RCC 7860 (cell line): ENCODE results near the gene PRAC1.

ENCODE experiments used
- DNase-seq: peaks from one replicate; pipeline ENCODE4 v3.0.0-alpha.2; 2015; ENCODE audit warnings: low spot score
- FAIRE-seq: peaks from 2 replicates; lab custom pipeline; 2012; peaks lifted over from hg19 to GRCh38; lab: Jason Lieb, UNC

PRAC1 gene

GRCh38 chr17:48722201-48722907 lies at the start of gene PRAC1:
TSS of gene PRAC1 (minus strand) at chr17:48722518. CDS start at chr17:48722392, 126 bp downstream.
- no peak for DNase-seq
- FAIRE-seq = no peak

- no peak for FAIRE-seq
Observed at GRCh38 chr17:48770954-48771353, 48.6 kb upstream of the PRAC1 start.

GRCh38 chr17:48769009-48769675 lies 46.8 kb upstream of the PRAC1 start:
- FAIRE-seq = no peak

More at GRCh38 chr17:48770954-48771353, 48.6 kb upstream of the PRAC1 start:
- DNase-seq = no peak

GRCh38 chr17:48767263-48767774 lies 45.0 kb upstream of the PRAC1 start:
- DNase-seq (no peak), FAIRE-seq (no peak)

More at GRCh38 chr17:48769009-48769675, 46.8 kb upstream of the PRAC1 start:
- DNase-seq = no peak

GRCh38 chr17:48761114-48761513 lies 38.8 kb upstream of the PRAC1 start:
- DNase-seq = no peak

GRCh38 chr17:48760411-48760810 lies 38.1 kb upstream of the PRAC1 start:
- no peak for FAIRE-seq
- DNase-seq = no peak

More at GRCh38 chr17:48761114-48761513, 38.8 kb upstream of the PRAC1 start:
- FAIRE-seq = no peak

GRCh38 chr17:48759288-48759687 lies 37.0 kb upstream of the PRAC1 start:
- DNase-seq = no peak

GRCh38 chr17:48757524-48757961 lies 35.2 kb upstream of the PRAC1 start:
- FAIRE-seq (no peak), DNase-seq (peak; percentile 50)

More at GRCh38 chr17:48759288-48759687, 37.0 kb upstream of the PRAC1 start:
- no peak for FAIRE-seq

GRCh38 chr17:48756830-48757251 lies 34.5 kb upstream of the PRAC1 start:
- FAIRE-seq (no peak), DNase-seq (no peak)

GRCh38 chr17:48755356-48755755 lies 33.0 kb upstream of the PRAC1 start:
- DNase-seq (no peak), FAIRE-seq (no peak)

GRCh38 chr17:48754500-48755261 lies 32.4 kb upstream of the PRAC1 start:
- DNase-seq (no peak), FAIRE-seq (no peak)

GRCh38 chr17:48753794-48754499 lies 31.6 kb upstream of the PRAC1 start:
- DNase-seq (peak; percentile 83), FAIRE-seq (peak; percentile 91)

GRCh38 chr17:48752399-48753288 lies 30.3 kb upstream of the PRAC1 start:
- FAIRE-seq = no peak

GRCh38 chr17:48751733-48752398 lies 29.5 kb upstream of the PRAC1 start:
- no peak for FAIRE-seq
- no peak for DNase-seq

More at GRCh38 chr17:48752399-48753288, 30.3 kb upstream of the PRAC1 start:
- no peak for DNase-seq

GRCh38 chr17:48751172-48751571 lies 28.9 kb upstream of the PRAC1 start:
- no peak for DNase-seq
- FAIRE-seq = no peak

GRCh38 chr17:48749621-48750553 lies 27.6 kb upstream of the PRAC1 start:
- no peak for DNase-seq
- no peak for FAIRE-seq

GRCh38 chr17:48748718-48749566 lies 26.6 kb upstream of the PRAC1 start:
- FAIRE-seq (no peak), DNase-seq (no peak)
